HG03159 (cell line): Measurements from ENCODE around the gene NPM3.
"Not testable (repeated sequence)": the region's sequence is repeated elsewhere in the genome, so short reads cannot be mapped to it uniquely, and the experiment has no call there.

Source experiments
- ATAC-seq: cut with Tn5 transposase; IDR thresholded peaks from one replicate; pipeline ENCODE4 v1.9.1; 2021; ENCODE audit warnings: mild to moderate bottlenecking, moderate library complexity; ENCODE audit not compliant: unreplicated experiment

NPM3 gene

GRCh38 chr10:101807158-101807557, 23.9 kb upstream of the NPM3 start:
- ATAC-seq = no peak

- no peak for ATAC-seq
These were observed 20.3 kb upstream of the NPM3 start for GRCh38 chr10:101803511-101803910.

- no peak for ATAC-seq
These were observed 14.3 kb upstream of the NPM3 start for GRCh38 chr10:101797403-101798059.

GRCh38 chr10:101793526-101793925, 10.3 kb upstream of the NPM3 start:
- no peak for ATAC-seq

- ATAC-seq = no peak
These were observed 6.4 kb upstream of the NPM3 start for GRCh38 chr10:101789686-101790085.

- ATAC-seq = not testable (repeated sequence)
These were observed 6.0 kb upstream of the NPM3 start for GRCh38 chr10:101789231-101789630.

GRCh38 chr10:101785801-101786200, 2.6 kb upstream of the NPM3 start:
- no peak for ATAC-seq

GRCh38 chr10:101784558-101784957, 1.3 kb upstream of the NPM3 start:
- ATAC-seq = no peak

- no peak for ATAC-seq
These were observed 481 bp upstream of the NPM3 start for GRCh38 chr10:101783736-101784118.

GRCh38 chr10:101781984-101782810, 1.0 kb downstream of the NPM3 start:
- ATAC-seq = no peak

- no peak for ATAC-seq
These were observed 1.6 kb downstream of the NPM3 start for GRCh38 chr10:101781655-101781983.

GRCh38 chr10:101780818-101781654, 2.2 kb downstream of the NPM3 start:
- no peak for ATAC-seq

GRCh38 chr10:101780187-101780817, 2.9 kb downstream of the NPM3 start:
- no peak for ATAC-seq

GRCh38 chr10:101779544-101780186, 3.6 kb downstream of the NPM3 start:
- peak; percentile 37 for ATAC-seq

GRCh38 chr10:101778781-101779543, 4.3 kb downstream of the NPM3 start:
- no peak for ATAC-seq

GRCh38 chr10:101778151-101778780, 5.0 kb downstream of the NPM3 start:
- no peak for ATAC-seq

GRCh38 chr10:101777619-101778145, 5.6 kb downstream of the NPM3 start:
- no peak for ATAC-seq

GRCh38 chr10:101776161-101776817, 7.0 kb downstream of the NPM3 start:
- ATAC-seq = no peak
